HTERT RPE-1 (cell line): ENCODE data around the gene IPMK.
"Not testable (repeated sequence)": the region's sequence is repeated elsewhere in the genome, so short reads cannot be mapped to it uniquely, and the experiment has no call there.

ENCODE experiments used
- in situ Hi-C: fragments of 300-500 bp; cut with MboI; formaldehyde crosslinking; loops from 4 replicates; pipeline ENCODE4 v1.14.3; 2020; ENCODE audit warnings: low sequenced_read_pairs

Gene IPMK

DNA sequence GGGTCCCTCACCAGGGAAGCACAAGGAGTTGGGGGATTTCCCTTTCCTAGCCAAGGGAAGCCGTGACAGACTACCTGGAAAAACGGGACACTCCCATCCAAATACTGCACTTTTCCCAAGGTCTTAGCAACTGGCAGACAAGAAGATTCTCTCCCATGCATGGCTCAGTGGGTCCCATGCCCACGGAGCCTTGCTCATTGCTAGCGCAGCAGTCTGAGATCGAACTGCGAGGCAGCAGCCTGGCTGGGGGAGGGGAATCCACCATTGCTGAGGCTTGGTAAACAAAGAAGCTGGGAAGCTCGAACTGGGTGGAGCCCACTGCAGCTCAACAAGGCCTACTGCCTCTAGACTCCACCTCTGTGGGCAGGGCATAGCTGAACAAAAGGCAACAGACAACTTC is 37.8 kb downstream of the IPMK start:
- in situ Hi-C loops, result not testable (repeated sequence)

DNA sequence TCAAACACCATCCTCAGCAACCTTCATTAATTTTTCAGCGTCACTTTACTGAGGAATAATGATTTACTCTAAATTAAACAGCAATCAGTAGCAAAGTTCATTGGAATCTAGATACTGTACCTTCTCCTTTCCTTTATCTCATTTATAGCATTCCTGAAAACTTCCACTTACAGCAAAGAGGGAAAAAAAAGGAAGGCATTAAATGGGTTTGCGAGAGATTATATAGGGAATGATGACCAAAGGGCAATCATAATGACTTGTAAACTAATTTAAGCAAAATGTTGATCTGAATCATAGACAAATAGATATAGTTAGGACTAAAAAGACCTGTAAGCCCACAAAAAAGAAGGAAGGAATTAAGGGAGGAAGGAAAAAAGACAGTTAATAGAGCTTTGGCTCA is 42.0 kb downstream of the IPMK start:
- in situ Hi-C loops, result no loop called here

DNA sequence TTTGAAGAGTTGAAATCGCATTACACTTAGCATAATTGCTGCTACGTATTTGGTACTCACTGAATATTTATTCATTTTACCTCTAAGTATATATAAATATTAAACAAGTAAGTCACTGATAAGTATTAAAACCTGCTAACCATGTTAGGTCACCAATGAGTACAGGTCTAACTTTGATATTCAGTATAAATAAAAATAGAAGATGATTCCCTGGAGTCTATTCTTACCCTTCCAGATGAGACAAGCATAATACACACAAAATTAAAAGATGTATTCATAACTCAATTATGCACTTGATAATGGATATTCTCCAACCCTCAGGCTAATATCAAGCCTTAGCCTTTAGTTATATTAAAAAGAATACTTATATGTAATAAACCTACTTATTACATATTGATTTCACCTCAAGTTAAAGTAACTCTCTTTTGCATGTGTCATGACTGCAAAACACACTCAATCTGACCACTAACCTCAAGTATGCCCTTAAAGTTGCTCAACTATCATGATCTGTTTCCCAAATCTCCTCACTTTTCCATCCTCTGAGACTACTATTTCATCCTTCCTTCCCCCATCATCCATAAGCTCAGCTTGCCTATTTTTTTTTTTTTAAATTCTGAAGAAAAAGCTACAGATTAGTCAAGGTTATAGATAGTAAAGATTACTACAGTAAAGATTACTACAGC is 46.8 kb downstream of the IPMK start:
- in situ Hi-C loops, result no loop called here

DNA sequence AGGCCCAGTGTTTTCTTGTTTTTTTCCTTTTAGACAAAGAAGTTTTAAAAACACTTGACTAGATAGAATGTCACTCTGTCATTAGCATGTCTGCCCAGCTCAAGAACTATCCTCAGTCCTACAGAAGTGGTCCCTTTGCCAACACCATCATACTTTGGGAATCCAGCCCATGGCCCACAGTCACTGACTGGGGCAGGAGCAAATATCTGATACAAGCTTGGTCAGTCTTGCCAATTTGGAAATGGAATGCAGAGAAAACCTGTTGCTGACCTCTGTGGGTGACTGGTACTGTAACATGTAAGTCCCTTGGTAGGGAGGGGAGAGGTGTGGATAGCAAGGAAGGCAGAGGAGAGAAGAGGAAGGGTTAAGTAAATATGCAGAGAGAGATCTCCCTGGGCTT is 47.8 kb downstream of the IPMK start:
- in situ Hi-C loops, result no loop called here

DNA sequence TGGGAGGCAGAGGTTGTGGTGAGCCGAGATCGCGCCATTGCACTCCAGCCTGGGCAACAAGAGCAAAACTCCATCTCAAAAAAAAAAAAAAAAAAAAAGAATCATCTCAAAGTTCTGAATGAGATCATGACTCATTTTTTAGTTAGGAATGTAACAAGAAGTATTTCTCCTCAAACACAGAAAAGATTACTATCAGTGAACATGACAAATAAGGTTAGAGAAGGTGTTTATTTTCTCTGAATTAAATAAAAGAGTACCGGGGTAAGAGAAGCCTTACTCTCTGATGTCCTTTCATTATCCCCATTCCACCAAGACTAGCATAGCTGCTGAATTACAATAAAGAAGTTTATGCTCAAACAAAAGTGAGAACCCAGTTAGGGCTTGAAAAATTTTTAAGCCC is 50.1 kb downstream of the IPMK start:
- in situ Hi-C loops, result no loop called here

DNA sequence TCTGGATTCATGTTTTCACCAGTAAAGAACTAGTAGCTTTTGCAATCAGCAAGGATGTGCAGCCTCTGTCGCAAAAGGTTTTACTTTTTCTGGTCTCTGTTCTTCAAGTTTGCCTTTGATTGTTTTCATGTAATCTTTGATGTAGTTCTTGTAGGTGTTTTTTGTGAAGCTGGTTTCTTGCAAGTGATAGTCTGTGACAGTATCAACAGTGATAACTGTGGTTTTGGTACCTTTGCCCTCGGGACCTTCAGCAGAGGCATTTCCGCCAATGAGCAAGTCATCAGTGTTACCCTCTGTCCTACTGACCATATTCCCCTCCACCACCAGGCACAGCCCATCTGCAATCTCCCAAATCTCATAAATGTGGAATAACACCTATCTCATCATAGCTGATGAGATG is 55.1 kb downstream of the IPMK start:
- in situ Hi-C loops, result no loop called here

DNA sequence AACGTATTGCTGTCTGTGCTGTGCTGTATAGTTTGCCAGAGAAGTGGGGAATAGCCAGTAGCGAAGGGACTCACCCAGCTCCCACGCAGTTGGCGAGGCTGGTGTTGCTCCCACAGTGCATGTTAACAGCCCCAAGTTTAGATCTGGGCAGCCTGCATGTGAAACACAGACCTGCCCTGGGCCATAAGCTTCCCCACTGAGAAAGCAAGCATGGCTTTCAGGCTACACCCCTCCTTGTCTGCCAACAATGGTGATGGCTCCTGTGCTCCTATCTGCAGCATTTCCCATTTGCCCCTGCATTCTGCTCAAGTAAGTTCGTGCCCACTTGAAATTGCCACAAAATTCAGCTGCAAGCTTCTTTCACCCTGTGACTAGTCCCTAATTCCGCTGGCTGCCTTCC is 57.5 kb downstream of the IPMK start:
- in situ Hi-C loops, result no loop called here

DNA sequence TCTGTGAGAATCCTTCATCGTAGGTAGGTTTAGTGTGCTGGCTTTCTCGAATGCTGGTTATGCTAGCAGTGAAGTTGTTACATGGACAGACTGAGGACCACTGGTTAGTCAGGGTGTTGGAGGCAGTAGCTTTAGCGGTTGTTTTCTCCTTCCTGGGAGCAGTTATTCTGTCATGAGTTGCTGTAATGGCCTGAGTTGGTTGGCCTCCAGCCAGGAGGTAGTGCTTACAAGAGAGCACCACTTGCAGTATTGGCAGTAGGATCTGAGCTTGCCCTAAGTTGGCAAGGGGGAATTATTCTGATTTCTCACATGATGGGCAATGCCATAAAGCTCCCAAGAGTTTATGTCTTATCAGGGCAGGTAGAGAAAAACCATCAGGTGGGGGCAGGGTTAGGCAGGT is 58.0 kb downstream of the IPMK start:
- in situ Hi-C loops, result no loop called here

DNA sequence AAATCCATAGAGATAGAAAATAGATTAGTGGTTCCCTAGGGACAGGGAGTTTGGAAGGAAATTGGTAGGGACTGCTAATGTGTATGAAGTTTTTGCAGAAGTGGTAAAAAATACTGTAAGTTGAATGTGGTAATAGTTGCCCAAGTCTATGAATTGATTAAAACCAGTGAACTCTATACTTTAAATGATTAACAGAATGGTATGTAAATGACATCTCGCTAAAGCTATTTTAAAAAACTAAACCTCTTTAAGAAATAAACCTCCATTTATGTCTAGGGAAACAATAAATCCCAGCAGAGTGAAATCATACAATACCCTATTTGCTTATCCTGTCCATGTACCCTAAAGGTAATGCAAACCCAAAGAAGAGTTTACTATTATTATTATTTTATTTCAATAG is 61.4 kb downstream of the IPMK start:
- in situ Hi-C loops, result no loop called here

DNA sequence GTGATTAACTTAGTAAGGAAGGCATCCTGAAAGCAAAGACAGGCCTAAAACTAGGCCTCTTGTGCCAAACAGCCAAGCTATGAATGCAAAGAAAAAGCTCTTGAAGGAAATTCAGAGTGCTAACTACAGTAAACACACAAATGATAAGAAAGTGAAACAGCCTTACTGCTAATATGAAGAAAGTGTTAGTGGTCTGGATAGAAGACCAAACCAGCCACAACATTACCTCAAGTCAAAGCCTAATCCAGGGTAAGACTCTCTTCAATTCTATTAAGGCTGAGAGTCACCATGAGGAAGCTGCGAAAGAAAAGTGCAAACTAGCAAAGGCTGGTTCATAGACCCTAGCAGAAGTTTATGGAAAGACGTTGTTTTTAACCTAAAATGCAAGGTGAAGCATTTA is 66.0 kb downstream of the IPMK start:
- in situ Hi-C loops, result no loop called here

DNA sequence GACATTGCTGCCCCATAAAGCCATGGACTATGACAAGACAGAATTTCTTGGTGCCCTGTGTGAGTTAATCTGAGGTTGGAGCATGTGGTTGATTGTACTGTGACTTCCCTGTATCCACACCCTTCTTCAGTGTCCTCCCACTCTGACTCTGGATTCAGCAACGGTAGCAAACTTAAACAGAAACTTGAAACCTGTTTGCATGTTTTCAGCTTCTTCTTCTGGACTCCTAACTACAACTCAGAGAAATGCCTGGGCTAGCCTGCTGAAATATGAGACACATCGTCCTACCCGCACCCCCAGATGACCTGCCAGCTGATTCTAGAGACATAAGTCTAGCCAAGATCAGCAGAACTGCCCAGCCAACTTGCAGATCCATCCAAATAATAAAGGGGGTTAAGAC is 78.4 kb downstream of the IPMK start:
- in situ Hi-C loops, result no loop called here

DNA sequence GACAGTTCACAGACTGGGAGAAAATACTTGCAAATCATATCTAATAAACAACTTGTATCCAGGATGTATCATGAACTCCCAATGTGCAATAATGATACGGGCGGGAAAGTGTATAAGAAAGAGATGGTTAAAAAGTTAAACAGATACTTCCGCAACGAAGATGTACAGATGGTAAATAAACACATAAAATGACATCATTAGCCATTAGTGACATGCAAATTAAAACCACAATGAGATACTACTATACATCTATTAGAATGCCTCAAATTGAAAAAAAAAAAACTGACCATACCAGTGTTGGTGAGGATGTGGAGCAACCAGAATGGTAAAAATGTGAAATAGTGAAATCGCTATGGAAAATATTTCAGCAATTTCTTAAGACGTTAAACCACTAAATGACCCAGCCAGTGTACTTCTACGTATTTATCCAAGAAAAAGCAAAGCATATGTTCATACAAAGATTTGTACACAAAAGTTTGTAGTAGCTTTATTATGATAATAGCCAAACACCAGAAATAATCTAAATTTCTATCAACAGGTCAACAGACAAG is 83.5 kb downstream of the IPMK start:
- in situ Hi-C loops, result no loop called here

DNA sequence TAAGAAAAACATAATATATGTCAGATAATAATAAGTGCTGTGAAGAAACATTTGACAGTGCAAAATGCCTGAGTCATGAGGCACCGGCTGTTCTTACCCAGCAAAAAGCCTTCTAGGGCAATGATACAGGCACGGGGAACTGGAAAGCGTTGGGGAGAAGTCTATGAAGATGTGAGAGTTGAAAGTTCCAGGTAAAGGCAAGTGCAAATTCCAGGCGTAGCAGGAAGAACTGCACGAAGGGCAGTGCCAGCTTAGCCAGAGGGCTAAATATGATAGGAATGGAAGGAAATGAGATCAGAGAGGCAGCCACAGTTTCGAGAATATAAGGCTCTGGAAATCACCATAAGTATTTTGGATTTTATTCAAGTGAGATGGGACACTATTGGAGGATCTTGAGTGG is 87.0 kb downstream of the IPMK start:
- in situ Hi-C loops, result no loop called here

DNA sequence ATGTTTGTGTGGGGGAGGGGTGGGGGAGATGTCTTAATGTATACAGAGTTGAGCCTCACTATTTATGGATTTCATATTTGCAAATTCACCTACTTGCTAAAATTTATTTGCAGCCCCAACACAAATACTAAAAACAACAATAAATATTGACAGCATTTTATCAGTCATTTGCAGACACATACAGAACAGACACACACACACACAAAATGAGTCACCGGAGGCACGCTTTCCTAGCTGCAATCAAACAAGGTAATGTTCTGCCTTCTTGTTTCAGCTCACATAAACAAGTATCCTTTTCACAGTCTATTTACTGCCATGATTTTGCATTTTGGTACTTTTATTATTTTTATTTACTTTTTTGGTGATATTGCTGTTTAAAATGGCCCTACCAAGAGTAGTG is 88.5 kb downstream of the IPMK start:
- in situ Hi-C loops, result no loop called here

DNA sequence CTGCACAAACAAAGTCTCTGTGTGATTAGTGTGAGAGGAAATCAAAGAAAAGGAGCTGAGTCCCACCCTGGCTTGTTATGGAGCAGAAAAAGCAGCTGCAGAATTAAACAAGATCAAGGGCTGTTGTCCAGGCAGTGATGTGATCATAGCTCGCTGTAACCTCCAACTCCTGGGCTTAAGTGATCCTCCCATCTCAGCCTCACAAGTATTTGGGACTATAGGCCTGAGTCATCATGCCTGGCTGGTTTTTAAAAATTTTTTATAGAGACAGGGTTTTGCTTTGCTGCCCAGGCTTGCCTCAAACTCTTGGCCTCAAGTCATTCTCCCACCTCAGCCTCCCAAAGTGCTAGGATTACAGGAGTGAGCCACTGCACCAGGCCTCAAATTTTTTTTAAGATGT is 88.9 kb downstream of the IPMK start:
- in situ Hi-C loops, result no loop called here

DNA sequence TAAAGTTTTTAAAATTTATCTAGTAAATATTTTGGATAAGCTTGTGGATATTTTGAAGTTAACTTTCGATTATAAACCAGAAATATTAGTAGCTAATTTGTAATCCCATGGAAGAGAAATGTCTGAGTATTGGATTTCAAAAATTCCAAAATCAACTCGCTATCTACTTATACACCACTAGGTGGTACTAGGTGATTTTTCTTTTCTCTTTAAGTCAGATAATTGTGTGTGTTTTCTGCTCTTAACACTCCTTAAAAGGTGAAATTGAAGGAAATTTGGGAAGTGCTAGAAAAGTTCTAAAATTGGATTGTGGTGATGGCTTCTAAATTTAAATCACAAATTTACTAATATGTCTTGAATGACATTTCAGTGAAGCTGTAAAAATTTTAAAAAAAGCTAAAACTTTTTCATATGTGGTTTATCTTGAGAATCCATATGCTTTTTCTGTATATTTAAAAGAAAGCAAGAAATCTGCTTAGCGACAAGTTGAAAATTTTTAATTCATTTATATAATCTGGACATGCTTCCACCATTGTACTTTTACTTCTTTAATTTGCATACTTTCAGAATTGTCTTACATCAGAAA is 90.2 kb downstream of the IPMK start:
- in situ Hi-C loops, result no loop called here

DNA sequence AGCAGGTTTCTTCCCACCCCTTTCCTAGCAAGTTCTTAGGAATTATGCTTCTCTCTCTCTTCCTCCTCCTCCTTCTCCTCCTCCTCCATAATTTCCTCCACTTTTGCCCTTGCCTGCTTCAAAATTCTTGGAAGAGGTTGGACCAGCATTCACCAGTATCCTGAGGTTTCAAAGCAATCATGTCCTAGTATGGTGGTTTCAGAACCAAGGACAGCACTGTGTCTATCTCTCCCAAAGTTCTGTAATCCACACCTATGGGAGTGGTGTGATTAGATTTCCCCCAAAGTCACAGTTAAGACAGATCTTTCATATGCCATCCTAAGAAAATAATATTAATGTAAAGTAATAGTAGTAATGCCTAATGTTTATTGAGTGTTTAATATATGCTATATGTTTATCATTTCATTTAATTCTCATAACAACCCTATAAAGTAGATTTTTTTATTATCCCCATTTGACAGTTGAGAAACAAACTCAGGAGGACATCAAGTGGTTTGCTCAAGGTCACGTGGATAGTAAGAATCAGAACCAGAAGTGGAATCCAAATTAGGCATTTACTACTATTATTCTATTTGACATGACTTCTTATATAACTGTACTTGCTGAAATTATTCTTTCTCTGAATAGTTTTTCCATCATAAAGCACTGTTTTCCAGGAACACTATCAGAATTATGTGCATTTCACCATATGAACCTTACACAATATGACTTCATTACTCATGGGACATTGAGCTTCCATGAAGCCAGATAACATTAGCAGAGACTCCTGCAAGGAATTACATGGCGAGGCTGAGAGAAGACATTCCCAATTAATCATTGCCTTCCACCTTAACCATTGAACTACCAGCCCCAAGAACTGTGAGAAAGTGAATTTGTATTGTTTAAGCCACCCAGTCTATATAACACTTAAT is 91.4 kb downstream of the IPMK start:
- in situ Hi-C loops, result no loop called here

DNA sequence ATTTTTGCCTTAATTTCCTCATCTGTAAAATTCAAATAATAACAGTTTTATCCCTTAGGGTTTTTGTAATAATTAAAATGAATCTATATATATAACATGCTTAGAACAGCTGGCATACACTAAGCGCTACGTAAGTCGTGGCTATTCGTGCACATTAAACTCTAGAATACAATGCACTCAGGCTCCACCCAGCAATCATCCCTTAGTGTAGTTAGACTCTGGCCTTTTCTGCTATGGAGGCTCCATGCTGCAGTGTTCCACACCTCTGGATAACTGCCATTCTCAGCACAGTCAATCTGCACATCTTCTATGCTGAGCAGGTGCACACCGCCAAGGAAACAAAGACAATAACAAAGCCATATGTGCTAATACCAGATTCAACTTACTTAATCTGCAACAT is 92.9 kb downstream of the IPMK start:
- in situ Hi-C loops, result no loop called here

DNA sequence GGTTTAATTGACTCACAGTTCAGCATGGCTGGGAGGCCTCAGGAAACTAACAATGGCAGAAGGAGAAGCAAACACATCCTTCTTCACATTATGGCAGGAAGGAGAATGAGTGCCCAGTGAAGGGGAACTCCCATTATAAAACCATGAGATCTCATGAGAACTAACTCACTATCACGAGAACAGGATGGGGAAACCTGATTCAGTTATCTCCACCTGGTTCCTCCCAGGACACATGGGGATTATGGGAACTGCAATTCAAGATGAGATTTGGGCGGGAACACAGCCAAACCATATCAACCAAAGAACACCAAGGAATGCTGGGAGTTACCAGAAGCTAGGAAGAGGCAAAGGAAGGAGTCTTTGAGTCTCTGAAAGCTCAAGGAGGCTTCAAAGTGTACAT is 94.3 kb downstream of the IPMK start:
- in situ Hi-C loops, result no loop called here

DNA sequence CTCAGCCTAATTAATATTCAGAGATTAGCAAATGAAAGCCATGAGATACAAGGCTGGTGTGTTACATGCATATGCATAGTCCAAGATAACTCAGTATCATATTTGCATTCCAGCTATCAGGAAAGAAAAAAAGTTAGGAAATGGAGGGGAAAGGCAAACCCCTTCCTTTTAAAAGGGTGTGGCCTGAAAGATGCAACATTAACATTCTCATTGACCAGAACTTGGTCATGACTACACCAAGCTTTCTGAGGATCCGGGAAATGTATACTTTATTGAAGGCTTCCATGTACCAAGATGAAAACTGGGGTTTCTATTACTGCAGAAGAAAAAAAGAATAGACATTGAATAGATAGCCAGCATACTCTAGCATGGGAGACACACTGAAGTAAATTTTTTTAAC is 96.5 kb downstream of the IPMK start:
- in situ Hi-C loops, result no loop called here

DNA sequence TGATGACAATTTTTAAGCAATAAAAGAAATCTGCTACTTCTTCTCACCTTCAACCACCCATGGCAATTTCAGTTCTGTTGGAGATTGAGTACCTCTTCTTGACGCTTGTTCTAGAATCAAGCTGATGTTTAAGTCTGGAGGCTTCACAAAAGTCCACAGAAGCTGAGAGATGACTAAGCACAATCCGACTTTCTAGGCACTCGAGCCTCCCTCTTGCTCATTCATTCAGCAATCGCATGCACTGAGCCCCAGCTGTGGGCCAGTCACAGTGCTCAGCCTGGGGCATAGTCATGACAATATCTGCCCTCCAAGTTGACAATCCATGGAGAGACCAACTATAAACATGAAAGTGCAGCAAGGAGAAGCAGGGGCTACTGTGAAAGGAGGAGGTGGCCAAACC is 103.2 kb downstream of the IPMK start:
- in situ Hi-C loops, result no loop called here

DNA sequence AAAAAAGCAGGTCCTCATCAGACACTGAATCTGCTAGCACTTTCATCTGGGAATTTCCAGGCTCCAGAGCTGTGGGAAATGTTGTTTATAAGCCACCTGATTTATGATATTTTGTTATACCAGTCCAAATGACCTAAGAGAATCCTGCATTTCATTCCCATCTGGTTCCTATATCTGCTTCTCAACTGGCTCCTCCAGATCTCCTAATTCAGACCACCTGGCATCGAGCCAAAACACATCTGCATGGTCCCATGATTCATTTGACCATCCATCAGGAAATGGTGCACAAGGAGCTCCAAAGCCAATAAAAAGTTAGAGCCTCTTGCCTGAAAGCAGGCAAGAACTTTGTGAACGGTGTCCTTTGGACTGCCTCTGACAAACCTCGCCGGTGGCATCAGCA is 108.9 kb downstream of the IPMK start:
- in situ Hi-C loops, result no loop called here
